Measurements from ENCODE around the gene POLD2. TPM values are rescaled to one million over a fixed set of nuclear protein-coding genes. Genes with fewer than 3 reads are reported as not detected.

POLD2 gene
- total RNA-seq, 3 donors from 2014 or later (not counting 1 experiment from before 2014, with no cell fraction given), result 30.1 to 38.3 (median 38.1) TPM

- no peaks in the 10 kb centered on the region for H3K9me3 ChIP-seq (ENCODE audit: control insufficient read depth, insufficient read depth, low read length)
- no peaks in the 10 kb centered on the region for H3K27me3 ChIP-seq (ENCODE audit: control insufficient read depth, insufficient read depth, low read length)
- WGBS (ENCODE audit: insufficient coverage), result 90% methylated on average over 10 of the region's 10 CpGs
- intact Hi-C loops (cut with micrococcal nuclease), result no loop called here
- Mint-ChIP-seq H3K36me3 (no peaks in the 10 kb centered on the region), H3K9me3 (no peaks in the 10 kb centered on the region), H3K4me3 (no peak overlapping the region), H3K4me1 (no peaks in the 10 kb centered on the region), H3K27ac (no peak overlapping the region), H3K27me3 (ENCODE audit: low read depth in 2 of 2) (peaks cover 5 to 20% of the 10 kb centered on the region in 2 donors)
- no peak for DNase-seq
- H3K4me1 ChIP-seq (ENCODE audit: control insufficient read depth, insufficient read depth, low read length), result no peaks in the 10 kb centered on the region
- no peak for TF ChIP-seq CTCF (IDR thresholded peaks at IDR 0.05)
- no peaks in the 10 kb centered on the region for H3K36me3 ChIP-seq (ENCODE audit: control insufficient read depth, insufficient read depth, low read length)
- H3K4me3 ChIP-seq (ENCODE audit: low read length), result no peak overlapping the region
- no peak for ATAC-seq
- H3K27ac ChIP-seq (ENCODE audit: low read length), result no peak overlapping the region
These were observed 34.9 kb upstream of the POLD2 start for GRCh38 chr7:44158096-44158872.

- no peak overlapping the region for H3K27ac ChIP-seq (ENCODE audit: low read length)
- no peak for ATAC-seq
These were observed 34.0 kb upstream of the POLD2 start for GRCh38 chr7:44157116-44158080.

GRCh38 chr7:44156453-44157010 is 33.2 kb upstream of the POLD2 start:
- H3K4me1 ChIP-seq (ENCODE audit: control insufficient read depth, insufficient read depth, low read length), result no peaks in the 10 kb centered on the region
- ATAC-seq (no peak), DNase-seq (no peak)
- Mint-ChIP-seq H3K9me3 (no peaks in the 10 kb centered on the region), H3K36me3 (no peaks in the 10 kb centered on the region), H3K4me1 (no peaks in the 10 kb centered on the region), H3K4me3 (no peak overlapping the region), H3K27ac (no peak overlapping the region), H3K27me3 (ENCODE audit: low read depth in 2 of 2) (peaks cover 0 to 2% of the 10 kb centered on the region in 2 donors)
- no peak overlapping the region for H3K4me3 ChIP-seq (ENCODE audit: low read length)
- intact Hi-C loops (cut with micrococcal nuclease), result no loop called here
- TF ChIP-seq CTCF (IDR thresholded peaks at IDR 0.05), result no peak
- H3K27ac ChIP-seq (ENCODE audit: low read length), result no peak overlapping the region
- WGBS (ENCODE audit: insufficient coverage), result 84% methylated on average over 4 of the region's 4 CpGs
- H3K27me3 ChIP-seq (ENCODE audit: control insufficient read depth, insufficient read depth, low read length), result no peaks in the 10 kb centered on the region
- no peaks in the 10 kb centered on the region for H3K36me3 ChIP-seq (ENCODE audit: control insufficient read depth, insufficient read depth, low read length)
- H3K9me3 ChIP-seq (ENCODE audit: control insufficient read depth, insufficient read depth, low read length), result no peaks in the 10 kb centered on the region

More at GRCh38 chr7:44157116-44158080, 34.0 kb upstream of the POLD2 start:
- no peak for TF ChIP-seq CTCF (IDR thresholded peaks at IDR 0.05)
- Histone ChIP-seq H3K36me3 (ENCODE audit: control insufficient read depth, insufficient read depth, low read length) (no peaks in the 10 kb centered on the region), H3K4me1 (ENCODE audit: control insufficient read depth, insufficient read depth, low read length) (no peaks in the 10 kb centered on the region), H3K27me3 (ENCODE audit: control insufficient read depth, insufficient read depth, low read length) (no peaks in the 10 kb centered on the region), H3K4me3 (ENCODE audit: low read length) (no peak overlapping the region), H3K9me3 (ENCODE audit: control insufficient read depth, insufficient read depth, low read length) (no peaks in the 10 kb centered on the region)
- Mint-ChIP-seq H3K27me3 (ENCODE audit: low read depth in 2 of 2) (peaks cover under 1 to 11% of the 10 kb centered on the region in 2 donors), H3K27ac (no peak overlapping the region), H3K9me3 (no peaks in the 10 kb centered on the region), H3K4me3 (no peak overlapping the region), H3K36me3 (no peaks in the 10 kb centered on the region), H3K4me1 (no peaks in the 10 kb centered on the region)
- WGBS (ENCODE audit: insufficient coverage), result 87% methylated on average over 15 of the region's 15 CpGs
- no peak for DNase-seq
- intact Hi-C loops (cut with micrococcal nuclease), result no loop called here

Measured in natural killer cell (primary cell).